Esophagus muscularis mucosa (tissue), 4 donors: ENCODE data around the gene HGS.

ENCODE experiments used
- EP300 ChIP-seq: sonication (generic); formaldehyde crosslinking; IDR thresholded peaks from one replicate; pipeline ENCODE4 v1.6.1; 2017; ENCODE audit warnings: antibody characterized with exemption
- POLR2AphosphoS5 ChIP-seq, 2 donors: sonication (generic); formaldehyde crosslinking; IDR thresholded peaks; one replicate each; pipeline ENCODE4 v1.6.1; 2017; ENCODE audit warnings: antibody characterized with exemption in 2 of 2
- TF ChIP-seq, protein P1 (sequence below), 3 experiments: fragments of 200-600 bp in 2 of 3; fragments of 450-650 bp in 1 of 3; sonication (generic) in 2 of 3; IDR thresholded peaks; one replicate each; pipeline ENCODE4 v1.5.1; 2017 to 2019; ENCODE audit warnings: antibody characterized with exemption in 3 of 3, mild to moderate bottlenecking in 2 of 3, moderate library complexity in 1 of 3

DNA sequence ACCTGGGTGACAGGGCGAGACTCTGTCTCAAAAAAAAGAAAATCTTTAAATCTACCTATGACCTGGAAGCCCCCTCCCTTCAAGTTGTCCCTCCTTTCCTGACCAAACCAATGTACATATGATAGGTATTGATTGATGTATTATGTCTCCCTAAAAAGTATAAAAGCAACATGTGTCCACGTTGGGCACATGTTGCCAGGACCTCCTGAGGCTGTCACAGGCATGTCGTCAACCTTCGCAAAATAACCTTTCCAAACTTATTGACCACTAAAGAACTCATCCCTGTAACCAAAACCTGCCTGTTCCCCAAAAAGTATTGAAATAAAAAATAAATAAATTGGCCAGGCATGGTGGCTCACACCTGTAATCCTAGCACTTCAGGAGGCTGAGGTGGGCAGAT lies 21.8 kb upstream of the HGS start:
- TF ChIP-seq, protein P1, sequence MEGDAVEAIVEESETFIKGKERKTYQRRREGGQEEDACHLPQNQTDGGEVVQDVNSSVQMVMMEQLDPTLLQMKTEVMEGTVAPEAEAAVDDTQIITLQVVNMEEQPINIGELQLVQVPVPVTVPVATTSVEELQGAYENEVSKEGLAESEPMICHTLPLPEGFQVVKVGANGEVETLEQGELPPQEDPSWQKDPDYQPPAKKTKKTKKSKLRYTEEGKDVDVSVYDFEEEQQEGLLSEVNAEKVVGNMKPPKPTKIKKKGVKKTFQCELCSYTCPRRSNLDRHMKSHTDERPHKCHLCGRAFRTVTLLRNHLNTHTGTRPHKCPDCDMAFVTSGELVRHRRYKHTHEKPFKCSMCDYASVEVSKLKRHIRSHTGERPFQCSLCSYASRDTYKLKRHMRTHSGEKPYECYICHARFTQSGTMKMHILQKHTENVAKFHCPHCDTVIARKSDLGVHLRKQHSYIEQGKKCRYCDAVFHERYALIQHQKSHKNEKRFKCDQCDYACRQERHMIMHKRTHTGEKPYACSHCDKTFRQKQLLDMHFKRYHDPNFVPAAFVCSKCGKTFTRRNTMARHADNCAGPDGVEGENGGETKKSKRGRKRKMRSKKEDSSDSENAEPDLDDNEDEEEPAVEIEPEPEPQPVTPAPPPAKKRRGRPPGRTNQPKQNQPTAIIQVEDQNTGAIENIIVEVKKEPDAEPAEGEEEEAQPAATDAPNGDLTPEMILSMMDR (IDR thresholded peaks at IDR 0.05): no peak
- TF ChIP-seq POLR2AphosphoS5 (IDR thresholded peaks at IDR 0.05): no peak
- TF ChIP-seq EP300: no peak
